GM15510 (cell line): ENCODE measurements around the gene GNAT1.

Experiments used
- POLR2A ChIP-seq: IDR thresholded peaks from 3 replicates; pipeline ENCODE4 v1.6.1; 2011; ENCODE audit warnings: borderline replicate concordance; ENCODE audit not compliant: insufficient read length; ENCODE audit errors: extremely low read depth

GNAT1 gene

DNA sequence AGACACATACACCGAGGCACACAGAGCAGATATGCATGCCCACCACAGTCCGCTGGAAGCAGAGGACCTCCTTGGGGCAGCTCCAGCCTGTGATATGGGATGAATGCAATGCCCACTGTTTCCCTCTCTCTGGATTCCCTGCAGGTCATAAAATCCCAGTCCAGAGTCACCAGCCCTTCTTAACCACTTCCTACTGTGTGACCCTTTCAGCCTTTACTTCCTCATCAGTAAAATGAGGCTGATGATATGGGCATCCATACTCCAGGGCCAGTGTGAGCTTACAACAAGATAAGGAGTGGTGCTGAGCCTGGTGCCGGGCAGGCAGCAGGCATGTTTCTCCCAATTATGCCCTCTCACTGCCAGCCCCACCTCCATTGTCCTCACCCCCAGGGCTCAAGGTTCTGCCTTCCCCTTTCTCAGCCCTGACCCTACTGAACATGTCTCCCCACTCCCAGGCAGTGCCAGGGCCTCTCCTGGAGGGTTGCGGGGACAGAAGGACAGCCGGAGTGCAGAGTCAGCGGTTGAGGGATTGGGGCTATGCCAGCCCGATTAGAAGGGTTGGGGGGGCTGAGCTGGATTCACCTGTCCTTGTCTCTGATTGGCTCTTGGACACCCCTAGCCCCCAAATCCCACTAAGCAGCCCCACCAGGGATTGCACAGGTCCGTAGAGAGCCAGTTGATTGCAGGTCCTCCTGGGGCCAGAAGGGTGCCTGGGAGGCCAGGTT is at the start of gene GNAT1:
Gene GNAT1 (plus strand): TSS at position 675 of the 725 bp plus-strand sequence. CDS start 116 bp downstream, outside the sequence.
- TF ChIP-seq POLR2A = no peak

DNA sequence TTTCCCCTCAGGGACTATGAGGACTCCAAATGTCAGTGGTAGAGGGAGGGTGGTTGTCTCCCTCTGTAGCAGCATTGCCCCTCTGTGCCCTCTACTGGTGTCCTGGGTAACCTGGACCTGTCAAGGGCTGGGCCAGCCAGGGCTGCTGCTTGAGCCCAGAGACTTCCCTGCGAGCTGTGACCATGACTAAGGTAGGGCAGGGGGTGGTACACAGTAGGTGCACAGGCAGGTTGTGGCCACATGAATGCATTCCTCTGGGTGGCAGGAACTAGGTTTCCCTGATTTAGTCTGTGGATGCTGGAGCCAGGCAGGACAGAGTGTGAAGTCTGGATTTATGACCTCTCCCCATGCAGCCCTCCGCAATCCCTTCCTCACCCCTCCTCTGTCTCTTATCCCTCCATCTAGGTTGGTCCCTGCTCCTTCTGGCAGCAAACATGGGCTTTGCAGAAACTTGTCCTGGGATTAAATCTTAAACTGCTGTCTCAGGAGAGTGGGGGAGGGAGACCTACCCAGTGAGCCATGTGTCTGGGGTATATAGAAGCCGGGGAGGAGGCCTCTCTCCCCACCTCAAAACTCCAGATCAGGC is 45.0 kb upstream of the GNAT1 start:
- TF ChIP-seq POLR2A = no peak

DNA sequence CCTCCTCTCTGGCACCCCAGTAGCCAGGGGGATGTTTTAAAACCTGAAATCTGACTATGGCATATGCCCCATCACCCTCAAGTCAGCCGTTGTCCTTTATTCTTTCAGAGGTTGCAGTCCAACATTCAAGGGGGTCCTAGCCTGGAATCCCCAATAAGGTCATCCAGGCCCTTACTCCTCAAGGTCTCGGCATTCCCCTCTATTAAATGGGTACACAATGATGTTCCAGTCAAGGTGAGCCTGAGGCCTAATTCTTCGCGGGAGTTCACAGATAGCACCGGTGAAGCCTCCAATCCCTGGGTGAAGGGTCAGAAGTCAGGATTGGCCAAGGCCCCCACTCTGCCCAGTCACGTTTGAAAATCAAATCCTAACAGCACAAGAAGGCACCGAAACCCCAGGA is 44.4 kb upstream of the GNAT1 start:
- TF ChIP-seq POLR2A = no peak

DNA sequence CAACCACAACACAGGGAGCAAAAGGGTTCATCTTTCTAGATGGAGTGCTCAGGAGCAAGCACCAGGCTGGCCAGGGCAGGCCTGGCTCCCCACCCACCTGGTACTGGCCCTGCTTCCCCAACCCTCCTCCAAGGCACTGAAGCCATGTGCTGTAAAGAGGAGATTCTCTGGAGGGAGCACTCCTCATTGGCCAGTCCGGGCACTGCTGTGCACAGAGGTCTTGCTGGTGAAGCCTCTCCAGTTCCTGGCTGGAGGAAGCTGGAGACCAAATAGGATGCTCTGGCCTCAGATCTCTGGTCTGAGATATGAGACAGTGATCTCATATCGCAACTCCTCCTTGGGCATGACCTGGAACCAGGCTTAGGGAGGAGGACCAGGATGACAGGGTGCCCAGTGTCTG is 44.0 kb upstream of the GNAT1 start:
- TF ChIP-seq POLR2A = no peak

DNA sequence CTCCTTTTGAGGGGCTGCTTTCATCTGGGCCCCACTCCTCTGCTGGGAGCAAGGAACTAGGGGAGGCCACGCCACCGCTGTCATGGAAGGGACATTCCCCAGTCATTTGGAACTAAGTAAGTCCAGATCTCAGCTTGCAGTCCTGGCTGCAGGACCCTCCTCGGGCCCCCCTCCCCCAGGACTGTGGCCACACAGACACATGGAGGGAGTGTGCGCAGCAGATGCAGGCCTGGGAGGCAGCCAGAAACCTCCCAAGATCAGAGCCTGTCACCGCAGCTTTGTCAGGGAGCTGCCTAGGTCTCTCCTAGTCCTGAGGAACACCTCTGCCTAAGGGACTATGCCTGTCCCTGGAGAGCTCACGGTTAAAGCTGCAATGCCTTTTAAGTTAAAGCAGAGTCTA is 43.5 kb upstream of the GNAT1 start:
- no peak for TF ChIP-seq POLR2A

DNA sequence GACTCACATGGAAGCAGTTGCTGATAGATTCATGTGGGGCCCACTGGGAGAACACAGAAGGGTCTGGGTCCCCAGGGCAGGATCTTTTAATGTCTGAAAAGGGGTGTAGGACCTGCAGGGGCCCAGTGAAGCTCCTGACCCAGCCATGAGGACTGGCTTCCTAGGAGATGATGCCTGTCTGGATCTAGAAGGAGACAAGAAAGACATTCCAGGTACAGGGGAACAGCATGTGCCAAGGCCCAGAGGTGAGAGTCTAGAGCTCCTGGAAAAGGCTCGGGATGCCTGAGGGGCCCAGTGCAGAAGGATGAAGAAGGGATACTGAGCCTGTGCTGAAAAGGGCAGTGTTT is 41.0 kb upstream of the GNAT1 start:
- TF ChIP-seq POLR2A = no peak

- no peak for TF ChIP-seq POLR2A
Observed at GRCh38 chr3:50150863-50151686, 40.3 kb upstream of the GNAT1 start.

GRCh38 chr3:50151728-50152127 is 39.7 kb upstream of the GNAT1 start:
- no peak for TF ChIP-seq POLR2A

DNA sequence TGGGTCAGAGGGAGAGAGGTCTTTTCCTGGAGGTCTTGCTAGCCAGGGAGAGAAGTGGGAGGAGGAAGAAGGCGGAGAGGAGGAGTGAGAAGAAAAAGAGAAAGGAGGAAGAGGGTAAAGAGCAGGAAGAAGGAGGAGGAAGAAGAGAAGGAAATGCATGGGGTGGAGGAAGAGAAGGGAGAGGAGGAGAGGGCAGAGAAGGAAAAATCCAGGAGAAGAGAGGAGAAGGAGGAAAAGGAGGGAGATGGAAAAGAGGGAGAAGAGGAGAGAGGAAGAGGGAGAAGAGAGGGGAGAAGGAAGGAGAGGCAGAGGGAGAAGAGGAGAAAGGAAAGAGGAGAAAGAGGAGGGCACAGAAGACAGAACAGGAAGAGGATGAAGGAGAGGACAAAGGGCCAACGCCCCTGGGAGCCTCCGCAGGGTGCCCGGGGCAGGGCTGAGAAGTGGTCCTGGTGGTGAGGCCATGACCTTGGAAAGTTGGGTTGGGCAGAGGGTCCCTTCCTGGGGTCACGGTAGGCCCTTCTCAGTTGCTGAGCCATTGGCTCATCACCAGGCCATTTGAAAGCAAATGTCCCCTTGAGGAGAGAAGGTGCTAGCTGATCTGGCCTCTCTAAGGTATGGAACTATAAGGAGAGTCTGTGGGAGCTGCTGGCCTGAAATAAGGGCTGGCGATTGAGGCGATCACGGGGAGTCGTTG is 37.5 kb upstream of the GNAT1 start:
- TF ChIP-seq POLR2A = no peak

GRCh38 chr3:50154476-50154839 is 37.0 kb upstream of the GNAT1 start:
- no peak for TF ChIP-seq POLR2A

- no peak for TF ChIP-seq POLR2A
Observed at GRCh38 chr3:50154840-50155490, 36.4 kb upstream of the GNAT1 start, which contains the start of gene SEMA3F. SEMA3F (plus strand) TSS chr3:50155324; CDS start chr3:50159623, 4,299 bp downstream.

DNA sequence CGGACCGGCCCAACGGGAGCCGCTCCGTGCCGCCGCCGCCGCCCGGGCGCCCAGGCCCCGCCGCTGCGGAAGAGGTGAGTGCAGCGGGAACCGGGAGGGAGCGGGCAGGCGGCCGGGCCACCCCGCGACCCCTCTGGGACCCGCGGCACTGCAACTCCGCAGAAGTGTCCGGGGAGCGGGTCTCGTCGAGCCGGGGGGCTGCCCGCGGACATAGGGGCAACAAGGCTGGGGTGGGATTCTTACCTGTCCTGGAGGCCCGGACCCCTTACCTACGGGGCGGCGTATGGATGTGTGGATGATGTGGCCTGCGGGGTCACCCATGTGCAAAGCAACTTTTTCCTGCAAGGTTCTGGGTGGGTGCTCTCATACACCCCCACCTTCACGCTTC is 35.9 kb upstream of the GNAT1 start:
- TF ChIP-seq POLR2A = no peak

DNA sequence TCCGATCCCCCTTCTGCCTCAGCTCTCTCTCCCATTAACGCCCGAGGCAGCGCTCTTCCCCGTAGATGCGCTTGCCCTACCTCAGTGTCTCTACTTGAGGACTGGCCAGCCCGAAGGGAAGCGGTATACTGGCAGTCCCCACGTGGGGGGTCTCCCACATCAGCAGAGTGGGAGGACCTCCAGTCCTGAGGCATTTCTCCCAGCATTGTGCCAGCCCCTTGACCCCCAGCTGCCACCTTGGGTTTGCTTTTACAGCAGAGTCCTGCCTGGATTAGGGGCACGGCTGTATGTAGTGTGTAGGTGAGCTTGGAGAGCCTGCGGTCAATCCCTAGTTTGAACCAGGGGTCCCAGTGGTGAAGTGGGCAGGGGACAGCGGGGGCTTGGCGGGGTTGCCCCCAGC is 35.5 kb upstream of the GNAT1 start:
- no peak for TF ChIP-seq POLR2A
